Endometrial microvascular endothelial cells (primary cell): ENCODE data around the gene TUBB. TPM values are rescaled to one million over a fixed set of nuclear protein-coding genes. Genes with fewer than 3 reads are reported as not detected.

Experiments
- in situ Hi-C: cut with HindIII; loops from 2 replicates; pipeline ENCODE4 v1.10.0; 2017; ENCODE audit warnings: low sequenced_read_pairs, low pct_unique_long_range_greater_than_20kb; ENCODE audit errors: inconsistent ontology term
- total RNA-seq: library from RNA; depleted of rRNA; stranded (reverse); fragments of >200 nt; gene quantifications from one replicate; pipeline ENCODE4 v1.2.3, GENCODE V29; 2015; ENCODE audit errors: inconsistent ontology term

TUBB gene
- 1,274 TPM for total RNA-seq

DNA sequence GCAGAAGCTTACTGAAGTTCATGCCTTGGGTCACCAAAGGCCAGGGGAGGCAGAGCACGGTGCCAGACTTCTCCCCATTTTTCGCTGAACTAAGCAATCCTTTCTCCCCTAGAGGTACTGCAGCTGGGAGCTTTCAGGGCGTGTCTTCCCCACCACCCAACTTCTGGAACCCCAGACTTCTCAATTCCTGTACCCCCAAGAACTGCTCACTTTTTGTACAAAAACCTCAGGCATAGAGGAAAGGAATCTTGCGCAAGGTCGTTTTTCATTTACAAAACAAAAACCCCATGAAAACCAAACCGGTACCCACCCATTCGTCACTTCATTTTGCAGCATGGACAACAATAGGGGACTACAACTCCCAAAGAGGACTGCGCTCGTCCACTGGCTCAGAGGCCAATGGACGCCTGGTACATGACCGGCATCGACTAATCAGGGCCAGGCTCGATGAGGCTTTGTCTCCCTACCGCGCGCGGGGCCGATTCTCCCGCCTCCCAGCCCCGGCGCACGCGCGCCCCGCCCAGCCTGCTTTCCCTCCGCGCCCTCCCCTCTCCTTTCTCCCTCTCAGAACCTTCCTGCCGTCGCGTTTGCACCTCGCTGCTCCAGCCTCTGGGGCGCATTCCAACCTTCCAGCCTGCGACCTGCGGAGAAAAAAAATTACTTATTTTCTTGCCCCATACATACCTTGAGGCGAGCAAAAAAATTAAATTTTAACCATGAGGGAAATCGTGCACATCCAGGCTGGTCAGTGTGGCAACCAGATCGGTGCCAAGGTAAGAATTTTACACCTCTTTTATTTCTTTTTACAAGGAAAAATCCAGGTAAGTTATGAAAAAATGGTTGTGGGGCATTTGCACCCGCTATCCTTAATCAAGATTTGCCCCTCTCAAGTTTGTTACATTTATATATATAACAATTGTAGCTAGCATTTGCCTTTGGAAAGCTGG, at the start of gene TUBB:
TUBB (plus strand) TSS at position 562 of the 947 bp plus-strand sequence; CDS start at position 717, 155 bp downstream.
- in situ Hi-C loops: loop anchor here (10.0 kb wide), 1 partner anchor 175 kb away; no protein-coding TSS in a partner anchor

DNA sequence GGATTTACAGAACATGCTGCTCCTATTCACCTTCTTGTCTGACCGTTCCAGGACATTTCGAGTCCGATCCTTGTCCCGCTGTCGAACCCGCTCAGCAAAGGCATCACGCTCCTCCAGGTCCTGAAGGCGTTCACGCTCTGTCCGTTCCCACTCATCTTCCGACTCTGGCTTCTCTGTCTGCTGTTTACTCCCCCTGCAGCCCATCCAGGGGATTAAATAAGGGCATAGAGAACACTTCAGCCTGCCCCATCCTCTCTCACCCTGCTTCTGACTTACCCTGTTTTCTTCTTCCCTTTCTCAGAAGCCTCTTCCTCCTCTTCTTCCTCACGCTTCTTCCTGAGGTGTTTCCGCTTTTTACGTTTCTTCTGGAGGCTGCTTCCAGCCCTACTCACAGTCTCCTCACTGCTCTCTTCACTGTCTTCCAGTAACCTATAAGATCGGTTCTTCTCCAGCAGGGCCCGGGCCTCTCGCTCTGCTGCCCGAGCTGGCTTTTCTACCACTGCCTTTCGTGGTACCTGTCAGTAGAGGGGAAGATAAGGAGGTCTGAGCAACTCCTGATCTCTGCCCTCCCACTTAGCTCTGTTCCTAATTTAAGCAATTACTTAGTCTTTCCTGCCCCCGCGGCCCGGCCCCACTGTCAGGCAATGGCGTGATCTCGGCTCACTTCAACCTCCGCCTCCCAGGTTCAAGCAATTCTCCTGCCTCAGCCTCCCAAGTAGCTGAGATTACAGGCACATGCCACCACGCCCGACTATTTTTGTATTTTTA, 49.2 kb upstream of the TUBB start:
- in situ Hi-C loops: no loop called here

DNA sequence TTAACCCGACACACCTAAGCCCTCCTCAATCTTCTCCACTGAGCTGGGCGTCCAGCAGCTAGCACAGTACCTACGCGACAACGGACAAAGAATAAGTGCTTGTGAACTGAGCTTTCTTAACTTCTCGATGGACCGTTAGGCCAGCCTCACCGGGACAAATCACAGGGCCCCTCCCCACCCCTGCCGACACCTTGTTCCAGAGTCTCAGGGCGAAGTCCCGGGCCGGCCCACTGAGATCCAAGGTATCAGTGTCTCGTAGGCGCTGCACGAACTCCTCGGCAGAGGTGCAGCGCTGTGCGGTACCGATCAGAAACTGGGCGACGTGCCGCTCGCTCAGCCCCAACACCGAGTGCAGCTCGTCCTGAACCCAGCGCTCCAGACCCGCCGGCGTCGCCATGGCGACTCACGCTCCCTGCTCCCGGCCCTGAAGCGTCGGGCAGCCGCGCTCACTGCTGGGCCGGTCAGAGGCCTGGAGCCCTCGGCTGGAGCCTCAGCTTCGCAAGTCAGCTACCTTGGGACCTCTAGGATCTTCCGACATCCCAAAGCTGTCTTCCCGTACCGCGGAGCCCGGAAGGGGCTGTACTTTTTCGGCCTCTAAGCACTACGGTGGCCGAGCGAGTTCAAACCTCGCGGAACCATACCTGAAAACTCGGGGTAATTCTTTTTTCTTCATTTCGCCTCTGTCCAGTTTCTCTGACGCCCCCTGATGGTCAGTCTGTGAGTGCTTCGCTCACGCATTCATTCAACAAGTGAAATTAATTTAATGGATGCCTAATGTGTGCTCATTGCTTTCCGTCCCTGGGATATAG, 47.5 kb upstream of the TUBB start, which contains the start of gene DHX16:
DHX16 (minus strand) TSS at position 562 of the 809 bp plus-strand sequence; CDS start at position 397, 165 bp downstream.
- in situ Hi-C loops: no loop called here

DNA sequence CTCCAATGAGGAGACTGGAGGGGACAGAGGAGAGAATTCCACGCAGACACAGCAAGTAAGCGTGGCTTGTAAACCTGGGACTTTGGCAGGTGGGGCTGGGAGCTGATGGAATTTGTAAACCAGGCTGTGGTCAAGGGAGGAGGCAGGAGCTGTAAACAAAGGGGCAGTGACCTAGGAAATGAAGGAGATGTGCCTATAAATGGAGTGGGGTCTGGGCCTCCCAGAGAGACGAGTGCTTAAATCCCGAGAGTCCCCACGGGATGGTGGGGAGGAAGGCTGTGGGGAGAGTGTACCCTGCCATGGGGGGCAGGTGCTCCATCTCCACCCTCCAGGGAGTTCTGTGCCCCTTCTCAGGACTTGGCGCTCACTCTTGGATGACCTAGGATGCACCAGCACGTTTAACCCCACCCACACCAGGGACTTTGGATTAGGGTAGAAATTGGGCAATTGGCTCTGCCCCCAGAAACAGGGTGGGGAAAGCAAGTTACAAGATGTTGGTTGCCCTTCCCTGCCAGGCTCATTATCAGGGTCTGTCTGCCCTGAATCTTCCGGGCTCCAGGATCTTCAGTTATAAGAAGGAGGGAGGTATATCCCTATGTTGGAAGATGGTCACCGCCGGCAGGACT, 43.4 kb upstream of the TUBB start:
- in situ Hi-C loops: no loop called here

DNA sequence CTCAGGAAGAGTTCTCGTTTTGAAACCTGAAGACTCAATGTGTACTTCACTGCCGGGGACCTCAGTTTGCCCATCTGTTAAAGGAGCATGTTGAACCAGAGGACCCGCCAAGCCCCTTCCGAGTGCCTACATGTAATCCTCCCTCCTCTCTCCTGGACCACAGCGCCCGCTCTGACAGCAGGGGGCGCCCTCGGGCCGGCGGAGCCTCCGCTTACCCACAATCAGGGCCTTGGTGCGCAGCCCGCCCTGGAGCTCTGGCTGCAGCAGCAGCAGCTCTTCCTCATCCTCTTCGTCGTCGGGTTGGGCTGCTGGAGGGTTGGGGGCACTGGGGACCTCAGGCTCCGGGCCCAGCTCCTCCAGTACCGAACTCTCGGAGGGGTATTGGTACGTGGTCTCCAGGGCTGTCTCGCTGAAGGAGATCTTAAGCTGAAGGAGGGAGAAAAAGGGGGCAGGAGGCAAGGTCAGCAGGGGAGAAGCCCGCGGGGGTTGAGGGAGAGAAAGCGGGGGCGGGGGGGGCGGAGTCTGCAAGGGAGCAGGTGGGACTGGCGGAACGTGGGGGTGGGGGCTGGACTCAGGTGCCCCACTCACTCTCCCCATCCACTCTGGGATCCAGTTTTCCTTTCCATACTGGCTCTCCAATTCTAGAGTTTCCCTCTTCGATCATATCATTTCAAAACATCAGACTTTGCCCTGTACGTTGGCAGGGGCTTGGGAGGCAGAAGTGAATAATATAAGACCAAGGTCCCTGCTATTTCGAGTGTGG, 41.0 kb upstream of the TUBB start:
- in situ Hi-C loops: no loop called here

DNA sequence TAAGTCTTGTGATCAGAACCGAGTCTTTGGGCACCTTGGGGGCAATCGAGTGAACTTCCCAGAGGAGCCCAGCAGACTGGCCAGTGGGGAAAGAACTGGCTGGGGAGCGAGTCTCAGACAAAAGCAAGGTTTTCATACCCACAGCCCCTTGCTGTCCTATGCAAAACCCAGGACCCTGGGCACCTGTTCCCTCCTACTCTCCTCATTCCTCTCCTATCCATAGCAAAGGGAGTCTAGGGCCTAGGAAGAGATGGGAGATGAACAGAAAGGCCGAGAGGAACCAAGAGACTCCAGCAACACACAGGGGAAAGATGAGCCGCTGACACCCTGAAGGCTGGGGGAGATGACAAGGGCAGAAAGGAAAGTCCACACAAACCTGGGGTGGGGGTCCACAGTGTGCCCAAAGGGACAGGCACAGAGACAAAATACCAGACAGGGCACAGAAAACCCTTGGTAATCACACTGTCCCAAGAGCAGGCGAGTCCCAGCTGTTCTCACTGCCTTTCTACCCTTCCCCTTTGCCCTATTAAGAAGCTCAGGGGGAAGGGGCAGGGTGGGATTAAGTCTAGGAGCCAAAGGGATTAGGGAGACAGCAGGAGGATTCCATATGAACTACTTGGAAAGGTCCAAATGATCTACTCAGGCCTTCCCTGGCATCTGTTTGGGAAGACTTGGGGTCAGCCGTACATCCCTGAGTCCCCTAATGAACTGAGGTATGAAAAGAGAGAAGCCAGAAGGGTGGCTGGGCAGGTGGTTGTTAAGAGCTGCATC, 40.2 kb upstream of the TUBB start:
- in situ Hi-C loops: loop anchor here (10.0 kb wide), 1 partner anchor 135 kb away; no protein-coding TSS in a partner anchor

DNA sequence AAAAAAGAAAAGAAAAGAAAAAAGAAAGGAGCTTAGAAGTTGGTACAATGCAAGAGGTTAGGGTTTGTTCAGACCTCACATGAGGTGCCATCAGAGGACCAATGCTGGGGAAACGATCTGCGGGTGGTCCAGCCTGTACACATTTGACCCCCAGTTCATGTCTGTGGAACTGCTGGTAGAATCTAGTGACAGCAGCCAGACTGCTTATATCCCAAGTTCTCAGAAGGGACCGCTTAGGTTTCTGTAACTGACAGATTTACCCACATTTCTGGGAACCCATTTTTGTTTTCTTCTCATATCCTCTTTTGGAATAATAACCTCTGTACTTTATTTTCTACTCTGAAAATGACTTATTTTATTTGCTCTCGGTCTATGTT, 38.4 kb upstream of the TUBB start:
- in situ Hi-C loops: loop anchor here (10.0 kb wide), 1 partner anchor 137 kb away; no protein-coding TSS in a partner anchor

DNA sequence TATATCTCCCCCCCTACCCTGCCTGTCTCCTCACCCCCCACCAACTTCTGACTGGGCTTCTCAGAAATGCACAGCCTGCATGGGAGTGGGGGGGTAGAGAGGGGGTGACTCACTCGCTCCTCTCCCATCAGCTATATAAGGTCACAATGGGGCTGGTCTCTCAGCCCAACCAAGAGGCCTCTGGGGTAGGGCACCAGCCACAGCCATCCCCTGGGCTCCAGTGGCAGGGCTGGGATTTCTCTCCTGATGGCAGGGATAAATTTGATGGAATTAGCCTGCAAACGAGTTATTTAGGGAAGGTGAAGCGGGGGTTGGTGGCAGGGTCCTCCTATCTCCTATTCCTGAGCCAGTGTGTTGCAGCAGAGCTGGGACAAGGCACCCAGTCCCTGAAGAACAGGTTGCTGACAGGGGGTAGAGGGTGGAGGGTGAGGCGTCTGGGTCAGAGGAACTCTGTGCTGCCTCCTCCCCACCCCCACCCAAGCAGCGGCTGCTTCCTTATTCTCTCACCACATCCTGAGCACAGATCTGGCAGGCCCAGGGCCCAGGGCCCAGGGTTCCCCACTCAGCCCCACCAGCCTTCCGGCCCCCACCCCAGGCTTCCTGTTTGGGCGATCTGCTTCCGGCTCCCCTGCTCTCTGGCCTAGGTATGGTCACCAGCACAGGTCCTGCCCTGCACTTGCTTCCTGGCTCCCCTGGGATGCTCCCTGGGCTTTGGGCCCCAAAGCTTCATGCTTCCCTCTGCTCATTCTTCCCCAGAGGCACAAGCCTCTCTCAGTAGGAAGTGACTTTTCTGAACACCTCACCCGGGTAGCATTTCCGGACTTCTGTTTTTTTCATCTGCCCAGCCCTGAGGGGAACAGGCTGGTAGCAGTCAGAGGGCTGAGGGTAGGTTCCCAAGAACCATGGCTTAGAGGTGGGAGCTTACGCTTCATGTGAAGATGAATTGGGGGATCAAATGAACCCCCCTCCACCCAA, 37.7 kb upstream of the TUBB start:
- in situ Hi-C loops: loop anchor here (10.0 kb wide), 1 partner anchor 138 kb away; no protein-coding TSS in a partner anchor

DNA sequence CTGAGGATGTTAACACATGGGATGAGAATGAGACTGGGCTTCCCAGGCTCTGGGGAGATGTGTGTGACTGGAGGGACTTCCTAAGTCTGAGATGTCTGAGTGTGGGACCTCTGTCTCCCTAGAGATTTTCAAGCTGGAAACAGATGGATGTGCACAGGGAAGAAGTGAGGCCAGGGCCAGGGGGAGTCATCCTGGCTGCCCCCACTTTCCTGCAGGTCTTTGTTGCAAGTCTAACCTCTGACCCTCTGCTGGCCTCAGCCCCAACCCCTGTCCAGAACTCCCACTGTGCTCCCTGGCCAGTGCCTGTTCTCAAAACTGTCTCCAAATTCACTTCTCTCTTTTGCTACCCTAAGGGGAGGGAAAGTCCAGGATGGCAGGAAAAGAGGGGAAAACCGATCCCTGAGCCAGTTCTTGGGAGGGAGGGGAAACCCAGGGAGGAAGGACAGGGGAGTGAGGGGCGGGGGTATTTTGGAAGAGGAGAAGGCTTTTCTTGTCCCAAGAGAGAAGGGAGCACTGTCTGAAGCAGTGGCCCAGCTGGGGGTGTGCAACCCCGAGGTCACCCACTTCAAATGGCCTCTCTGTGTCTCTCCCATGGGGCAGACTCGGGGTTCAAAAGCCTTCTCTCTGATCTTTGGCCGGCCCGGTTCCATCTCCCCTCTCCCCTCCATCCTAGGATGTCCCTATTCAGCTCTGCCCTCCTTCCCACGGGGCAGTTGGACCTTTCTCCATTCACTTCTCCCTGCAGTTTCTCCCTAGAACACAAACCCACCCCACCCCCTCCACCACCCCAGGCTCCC, 36.8 kb upstream of the TUBB start:
- in situ Hi-C loops: loop anchor here (10.0 kb wide), 1 partner anchor 139 kb away; no protein-coding TSS in a partner anchor

DNA sequence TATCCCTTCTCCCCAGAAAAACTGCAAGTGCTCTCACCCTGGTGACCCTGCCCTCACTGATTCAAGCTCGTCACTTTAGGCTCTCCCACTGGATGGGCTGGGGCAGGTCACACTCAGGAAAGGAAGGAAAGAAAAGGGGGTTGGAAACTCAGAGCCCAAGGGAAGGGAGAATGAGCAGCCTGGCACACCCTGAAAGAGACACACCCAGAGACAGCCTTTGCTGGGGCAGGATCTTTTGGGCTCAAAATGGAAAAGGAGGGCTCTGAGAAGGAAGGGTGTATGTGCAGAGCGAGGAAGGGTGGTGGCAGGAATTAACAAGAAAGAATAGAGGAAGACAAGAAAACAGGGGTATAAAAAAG, 36.2 kb upstream of the TUBB start:
- in situ Hi-C loops: loop anchor here (10.0 kb wide), 1 partner anchor 139 kb away; no protein-coding TSS in a partner anchor

DNA sequence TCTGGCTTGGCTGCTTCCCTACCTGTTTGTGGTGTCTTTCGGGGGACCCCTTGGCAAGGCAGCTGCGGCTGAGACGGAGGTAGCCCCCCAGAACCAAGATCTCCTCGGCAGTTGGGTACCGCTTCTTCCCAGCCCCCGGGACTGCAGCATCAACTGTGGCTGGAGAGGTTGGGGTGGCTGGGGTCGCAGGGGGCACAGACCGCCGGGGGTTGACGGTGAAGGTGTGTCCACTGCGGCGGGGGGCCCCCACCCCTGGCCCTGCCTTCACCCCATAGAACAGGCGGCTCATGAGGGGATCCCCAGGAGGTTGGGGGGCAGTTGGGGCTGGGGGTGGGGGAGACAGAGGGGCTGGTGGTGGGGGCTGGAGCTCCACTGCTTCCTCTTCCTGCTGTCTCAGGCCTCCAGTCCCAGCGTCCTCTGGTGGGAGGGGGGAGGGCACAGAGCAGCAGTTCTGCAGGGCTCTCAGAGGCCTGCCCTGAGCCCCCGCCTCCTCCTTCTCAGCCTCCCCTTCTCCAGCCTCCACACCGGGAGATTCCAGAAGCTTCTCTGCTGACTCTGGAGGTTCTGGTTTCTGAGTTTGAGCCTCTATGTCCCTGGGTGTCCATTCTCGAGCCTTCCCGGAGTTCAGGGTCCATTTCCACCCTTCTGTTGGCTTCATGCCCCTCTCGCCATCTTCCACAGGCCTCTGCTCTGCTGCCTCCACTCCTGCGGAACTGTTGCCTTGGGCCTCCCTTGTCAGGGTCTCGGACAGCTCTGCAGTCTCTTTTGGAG, 35.6 kb upstream of the TUBB start:
- in situ Hi-C loops: loop anchor here (10.0 kb wide), 1 partner anchor 140 kb away; no protein-coding TSS in a partner anchor

DNA sequence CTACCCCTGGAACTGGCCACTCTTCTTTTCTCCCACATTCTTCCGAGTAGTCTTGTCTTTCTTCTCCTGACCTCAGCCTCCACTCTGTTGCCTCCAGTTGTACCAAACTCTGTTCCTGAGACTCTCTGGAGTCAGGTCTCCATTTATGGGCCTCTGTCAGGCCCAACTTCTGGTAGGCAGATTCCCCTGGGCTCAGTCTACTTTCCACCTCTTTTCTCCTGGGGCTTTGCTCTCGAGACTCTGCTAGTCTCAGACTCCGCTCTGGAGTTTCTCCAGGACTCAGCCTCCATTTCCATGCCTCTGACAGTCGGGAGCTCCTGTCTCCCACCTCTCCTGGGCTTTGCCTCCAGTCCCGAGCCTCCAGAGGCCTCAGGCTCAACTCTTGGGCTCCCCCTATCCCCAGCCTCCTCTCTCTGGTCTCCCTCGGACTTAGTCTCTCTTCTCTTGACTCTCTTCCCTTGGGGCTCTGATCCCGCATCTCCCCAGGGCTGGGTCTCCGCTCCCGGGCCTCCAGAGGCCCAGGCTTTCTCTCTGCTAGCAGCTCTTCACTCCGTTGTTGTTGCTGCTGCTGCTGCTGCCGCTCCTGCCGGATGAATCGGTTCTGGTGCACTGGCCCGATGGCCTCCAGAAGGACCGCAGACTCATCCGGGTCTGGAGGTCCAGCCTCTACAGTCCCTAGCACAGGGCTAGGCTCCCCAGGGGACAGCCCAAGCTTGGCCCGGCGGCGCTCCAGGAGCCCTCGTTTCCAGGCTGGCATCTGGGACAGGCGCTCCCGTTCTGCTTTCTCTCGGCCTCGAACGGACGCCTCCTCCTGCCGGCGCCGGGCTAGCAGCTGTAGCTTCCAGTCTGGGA, 34.8 kb upstream of the TUBB start:
- in situ Hi-C loops: loop anchor here (10.0 kb wide), 1 partner anchor 141 kb away; no protein-coding TSS in a partner anchor
